Upper lobe of left lung (tissue), 6 donors: Measurements from ENCODE around the gene ADGRL3. TPM values are rescaled to one million over a fixed set of nuclear protein-coding genes. Genes with fewer than 3 reads are reported as not detected.

Experiments
- ATAC-seq, 2 donors: fragments of 200-7000 bp; cut with Tn5 transposase; one replicate each; pipeline ENCODE4 v1.9.1; 2022; ENCODE audit warnings: mild to moderate bottlenecking in 2 of 2, moderate library complexity in 2 of 2; ENCODE audit not compliant: low FRiP score in 2 of 2
- DNase-seq, 2 donors: peaks; one replicate each; pipeline ENCODE4 v3.0.0-alpha.2; 2019 to 2020
- H3K27ac ChIP-seq, 4 donors: fragments of 200-600 bp; sonication (generic); one replicate each; pipeline ENCODE4 v1.5.1; 2016 to 2019
- H3K27me3 ChIP-seq, 4 donors: fragments of 200-600 bp; sonication (generic); one replicate each; pipeline ENCODE4 v1.5.1; 2017 to 2019
- H3K36me3 ChIP-seq, 4 donors: fragments of 200-600 bp; sonication (generic); one replicate each; pipeline ENCODE4 v1.5.1; 2016 to 2019
- H3K4me1 ChIP-seq, 4 donors: fragments of 200-600 bp; sonication (generic); one replicate each; pipeline ENCODE4 v1.5.1; 2018 to 2019
- H3K4me3 ChIP-seq, 4 donors: fragments of 200-600 bp; sonication (generic); one replicate each; pipeline ENCODE4 v1.5.1; 2017 to 2019; ENCODE audit warnings: mild to moderate bottlenecking in 2 of 4, moderate library complexity in 1 of 4
- H3K9me3 ChIP-seq, 4 donors: fragments of 200-600 bp; sonication (generic); one replicate each; pipeline ENCODE4 v1.5.1; 2018 to 2019
- EP300 ChIP-seq, 4 donors: sonication (generic); formaldehyde crosslinking; IDR thresholded peaks; one replicate each; pipeline ENCODE4 v1.5.1; 2017; ENCODE audit warnings: antibody characterized with exemption in 4 of 4, control low read depth in 2 of 4
- POLR2A ChIP-seq, 4 donors: fragments of 450-650 bp; IDR thresholded peaks; one replicate each; pipeline ENCODE4 v1.5.1; 2016 to 2017; ENCODE audit warnings: antibody characterized with exemption in 4 of 4, mild to moderate bottlenecking in 2 of 4
- POLR2AphosphoS5 ChIP-seq, 2 donors: sonication (generic); formaldehyde crosslinking; IDR thresholded peaks; one replicate each; pipeline ENCODE4 v1.5.1; 2017; ENCODE audit warnings: antibody characterized with exemption in 2 of 2
- WGBS, 2 donors: methylation state at CpG; one replicate each; pipeline ENCODE4 v1.1.5; 2017 to 2018; 5-methylcytosine and 5-hydroxymethylcytosine counted together
- total RNA-seq, 6 donors: library from RNA; depleted of rRNA in 4 of 6; stranded (reverse); fragments of >200 nt in 4 of 6; gene quantifications; one replicate each; pipeline versions ENCODE4 v1.1.0 to v1.2.1, GENCODE V29; 2016 to 2021
- TF ChIP-seq, protein P1 (sequence below), 6 experiments: fragments of 450-650 bp in 4 of 6; fragments of 200-600 bp in 2 of 6; sonication (generic) in 2 of 6; IDR thresholded peaks; one replicate each; pipeline ENCODE4 v1.5.1; 2016 to 2019; ENCODE audit warnings: antibody characterized with exemption in 6 of 6
- donor health status: DM: no; HTN: no; CAD: no; lungs with moderate emphysema.
- donor health status: DM: no; HTN: yes; CAD: no; lungs with severe emphysema.

ADGRL3 gene
- total RNA-seq, 6 donors from 2014 or later: 1.0 to 8.5 (median 2.9) TPM

DNA sequence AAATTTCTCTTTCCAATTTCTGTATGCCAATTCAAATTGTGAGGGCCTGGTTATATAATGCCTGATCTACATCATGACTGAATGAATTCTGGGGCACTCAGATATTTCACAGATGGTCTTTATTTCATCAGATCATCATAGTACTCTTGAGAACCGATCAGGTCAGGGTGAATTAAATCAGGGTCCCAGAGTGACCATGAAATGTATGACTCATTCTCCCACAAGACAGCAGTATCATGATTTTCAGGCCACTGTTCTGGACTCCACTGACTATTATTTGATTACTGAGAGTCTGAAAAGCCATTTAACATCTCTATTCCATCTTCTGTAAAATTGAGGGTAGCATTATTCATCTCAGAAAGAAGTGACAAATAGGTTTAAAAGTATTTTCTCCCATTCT lies 471.5 kb downstream of the ADGRL3 start:
- Histone ChIP-seq H3K4me1 (no peaks in the 10 kb centered on the region), H3K27me3 (no peaks in the 10 kb centered on the region), H3K27ac (no peak overlapping the region), H3K4me3 (no peak overlapping the region), H3K9me3 (peaks cover 0 to 10% (median 0%) of the 10 kb centered on the region in 4 donors), H3K36me3 (no peaks in the 10 kb centered on the region)
- 85 to 86% methylated on average over 1 of the region's 1 CpG for WGBS, 2 donors
- ATAC-seq (no peak), DNase-seq (no peak)
- TF ChIP-seq EP300 (IDR thresholded peaks at IDR 0.05): no peak
- TF ChIP-seq POLR2A (IDR thresholded peaks at IDR 0.05): no peak
- no peak for TF ChIP-seq POLR2AphosphoS5 (IDR thresholded peaks at IDR 0.05)
- TF ChIP-seq, protein P1, sequence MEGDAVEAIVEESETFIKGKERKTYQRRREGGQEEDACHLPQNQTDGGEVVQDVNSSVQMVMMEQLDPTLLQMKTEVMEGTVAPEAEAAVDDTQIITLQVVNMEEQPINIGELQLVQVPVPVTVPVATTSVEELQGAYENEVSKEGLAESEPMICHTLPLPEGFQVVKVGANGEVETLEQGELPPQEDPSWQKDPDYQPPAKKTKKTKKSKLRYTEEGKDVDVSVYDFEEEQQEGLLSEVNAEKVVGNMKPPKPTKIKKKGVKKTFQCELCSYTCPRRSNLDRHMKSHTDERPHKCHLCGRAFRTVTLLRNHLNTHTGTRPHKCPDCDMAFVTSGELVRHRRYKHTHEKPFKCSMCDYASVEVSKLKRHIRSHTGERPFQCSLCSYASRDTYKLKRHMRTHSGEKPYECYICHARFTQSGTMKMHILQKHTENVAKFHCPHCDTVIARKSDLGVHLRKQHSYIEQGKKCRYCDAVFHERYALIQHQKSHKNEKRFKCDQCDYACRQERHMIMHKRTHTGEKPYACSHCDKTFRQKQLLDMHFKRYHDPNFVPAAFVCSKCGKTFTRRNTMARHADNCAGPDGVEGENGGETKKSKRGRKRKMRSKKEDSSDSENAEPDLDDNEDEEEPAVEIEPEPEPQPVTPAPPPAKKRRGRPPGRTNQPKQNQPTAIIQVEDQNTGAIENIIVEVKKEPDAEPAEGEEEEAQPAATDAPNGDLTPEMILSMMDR (IDR thresholded peaks at IDR 0.05): no peak

DNA sequence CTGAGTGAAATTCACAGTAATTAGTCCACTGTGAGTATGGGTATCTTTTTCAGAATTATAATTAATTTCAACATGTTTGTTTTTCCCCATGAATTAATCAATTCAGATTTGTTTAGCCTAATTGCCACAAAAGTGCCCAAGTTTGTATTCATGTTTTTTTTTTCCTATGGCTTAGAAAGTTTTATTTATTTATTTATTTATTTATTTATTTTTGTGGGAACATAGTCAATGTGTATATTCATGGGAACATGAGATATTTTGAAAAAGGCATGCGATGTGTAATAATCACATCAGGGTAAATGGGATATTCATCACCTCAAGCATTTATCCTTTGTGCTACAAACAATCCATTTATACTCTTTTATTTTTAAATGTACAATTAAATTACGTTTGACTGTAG lies 475.3 kb downstream of the ADGRL3 start:
- TF ChIP-seq POLR2AphosphoS5 (IDR thresholded peaks at IDR 0.05) (no peak), EP300 (IDR thresholded peaks at IDR 0.05) (no peak), POLR2A (IDR thresholded peaks at IDR 0.05) (no peak)
- TF ChIP-seq, protein P1 (IDR thresholded peaks at IDR 0.05): no peak
- ATAC-seq (no peak), DNase-seq (no peak)
- no peak overlapping the region for H3K27ac ChIP-seq
- H3K27me3 ChIP-seq: no peaks in the 10 kb centered on the region
- no peak overlapping the region for H3K4me3 ChIP-seq
- H3K36me3 ChIP-seq: no peaks in the 10 kb centered on the region
- WGBS, 2 donors: 84 to 88% methylated on average over 2 of the region's 2 CpGs
- H3K4me1 ChIP-seq: no peaks in the 10 kb centered on the region
- H3K9me3 ChIP-seq: peaks cover 0 to 5% (median 0%) of the 10 kb centered on the region in 4 donors

DNA sequence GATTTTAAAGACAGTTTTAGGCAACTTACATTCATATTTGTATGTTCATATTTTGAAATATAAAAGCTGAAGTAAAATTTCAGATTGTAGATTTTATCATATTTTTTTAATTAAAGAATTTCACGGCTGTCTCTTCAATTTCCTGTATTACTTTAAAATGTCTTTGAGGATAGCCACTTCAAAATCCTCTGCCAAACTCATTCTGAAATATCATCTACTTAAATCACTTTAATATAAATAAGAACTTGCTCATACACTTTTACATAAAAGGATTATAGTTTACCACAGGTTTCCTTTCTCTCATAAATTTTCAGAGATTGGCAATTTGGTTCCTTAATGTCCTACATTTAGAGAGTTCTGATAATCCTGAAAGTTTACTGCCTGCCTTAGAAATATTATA lies 478.2 kb downstream of the ADGRL3 start:
- WGBS, 2 donors: 82 to 97% methylated on average over 1 of the region's 1 CpG
- TF ChIP-seq EP300 (IDR thresholded peaks at IDR 0.05): no peak
- TF ChIP-seq, protein P1 (IDR thresholded peaks at IDR 0.05): no peak
- TF ChIP-seq POLR2A (IDR thresholded peaks at IDR 0.05): no peak
- no peak for TF ChIP-seq POLR2AphosphoS5 (IDR thresholded peaks at IDR 0.05)
- Histone ChIP-seq H3K9me3 (no peaks in the 10 kb centered on the region), H3K27me3 (no peaks in the 10 kb centered on the region), H3K4me3 (no peak overlapping the region), H3K4me1 (no peaks in the 10 kb centered on the region), H3K36me3 (no peaks in the 10 kb centered on the region), H3K27ac (no peak overlapping the region)
- ATAC-seq (no peak), DNase-seq (no peak)

DNA sequence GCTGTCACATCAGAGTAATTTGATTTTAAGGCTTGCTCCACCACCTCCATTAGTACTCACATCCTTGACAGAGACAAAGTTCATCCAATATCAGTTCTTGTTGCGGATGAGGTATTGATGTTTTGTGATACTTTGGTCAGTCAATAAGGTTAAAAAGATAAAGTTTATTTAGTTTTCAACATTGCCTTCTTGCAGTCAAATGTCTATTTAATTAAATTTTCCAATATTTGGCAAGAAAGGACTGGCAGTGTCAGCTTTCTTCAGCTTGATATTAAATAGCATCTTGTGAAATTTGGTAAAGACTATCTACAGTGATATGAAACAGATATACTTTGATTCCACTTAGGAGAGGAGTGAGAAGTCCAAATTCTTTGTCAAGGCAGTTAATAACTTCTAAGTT lies 493.4 kb downstream of the ADGRL3 start:
- Histone ChIP-seq H3K27ac (no peak overlapping the region), H3K4me1 (no peaks in the 10 kb centered on the region), H3K36me3 (no peaks in the 10 kb centered on the region), H3K9me3 (no peaks in the 10 kb centered on the region), H3K4me3 (no peak overlapping the region), H3K27me3 (no peaks in the 10 kb centered on the region)
- no peak for ATAC-seq
- no peak for TF ChIP-seq EP300 (IDR thresholded peaks at IDR 0.05)
- no peak for TF ChIP-seq POLR2A (IDR thresholded peaks at IDR 0.05)
- TF ChIP-seq, protein P1 (IDR thresholded peaks at IDR 0.05): no peak
- no peak for TF ChIP-seq POLR2AphosphoS5 (IDR thresholded peaks at IDR 0.05)
- DNase-seq: no peak
- whole genome bisulfite sequencing, 2 donors: 84 to 93% methylated on average over 1 of the region's 1 CpG

DNA sequence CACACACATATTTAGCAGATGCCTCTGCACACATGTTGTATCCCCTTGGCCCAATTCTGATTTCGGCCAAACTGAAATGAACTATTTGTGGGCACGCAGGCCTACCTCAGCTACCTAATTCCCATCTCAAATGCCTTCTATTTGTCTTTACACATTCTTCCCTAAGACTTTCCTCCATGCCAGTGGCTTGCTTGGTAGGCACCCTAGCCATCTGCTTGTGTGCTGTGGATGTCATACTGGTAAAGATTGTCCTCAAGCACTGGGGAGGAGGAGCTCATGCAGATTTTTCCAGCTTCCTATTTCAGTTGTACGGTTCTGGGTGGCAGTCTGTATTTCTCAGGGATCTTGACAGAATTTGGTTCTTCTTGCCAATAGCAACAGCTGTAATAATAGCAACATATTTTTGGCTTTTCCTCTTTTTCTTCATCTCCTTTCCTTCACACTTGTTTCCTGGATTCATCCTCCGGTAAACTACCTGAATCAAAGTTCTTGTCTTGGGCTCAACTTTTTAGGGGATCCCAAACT lies 514.3 kb downstream of the ADGRL3 start:
- no peak overlapping the region for H3K4me3 ChIP-seq
- no peaks in the 10 kb centered on the region for H3K36me3 ChIP-seq
- H3K27me3 ChIP-seq: no peaks in the 10 kb centered on the region
- DNase-seq (no peak), ATAC-seq (no peak)
- H3K27ac ChIP-seq: no peak overlapping the region
- no peaks in the 10 kb centered on the region for H3K4me1 ChIP-seq
- WGBS, 2 donors: 76 to 78% methylated on average over 4 of the region's 4 CpGs
- TF ChIP-seq EP300 (IDR thresholded peaks at IDR 0.05): no peak
- no peak for TF ChIP-seq POLR2A (IDR thresholded peaks at IDR 0.05)
- TF ChIP-seq, protein P1 (IDR thresholded peaks at IDR 0.05): no peak
- H3K9me3 ChIP-seq: no peaks in the 10 kb centered on the region
